Inflammatory macrophage (primary cell): Measurements from ENCODE around the gene OPRL1.

Experiments
- DNase-seq, 2 donors: peaks; one replicate each; pipeline ENCODE4 v3.0.0-alpha.2; 2020 to 2022

OPRL1 gene

DNA sequence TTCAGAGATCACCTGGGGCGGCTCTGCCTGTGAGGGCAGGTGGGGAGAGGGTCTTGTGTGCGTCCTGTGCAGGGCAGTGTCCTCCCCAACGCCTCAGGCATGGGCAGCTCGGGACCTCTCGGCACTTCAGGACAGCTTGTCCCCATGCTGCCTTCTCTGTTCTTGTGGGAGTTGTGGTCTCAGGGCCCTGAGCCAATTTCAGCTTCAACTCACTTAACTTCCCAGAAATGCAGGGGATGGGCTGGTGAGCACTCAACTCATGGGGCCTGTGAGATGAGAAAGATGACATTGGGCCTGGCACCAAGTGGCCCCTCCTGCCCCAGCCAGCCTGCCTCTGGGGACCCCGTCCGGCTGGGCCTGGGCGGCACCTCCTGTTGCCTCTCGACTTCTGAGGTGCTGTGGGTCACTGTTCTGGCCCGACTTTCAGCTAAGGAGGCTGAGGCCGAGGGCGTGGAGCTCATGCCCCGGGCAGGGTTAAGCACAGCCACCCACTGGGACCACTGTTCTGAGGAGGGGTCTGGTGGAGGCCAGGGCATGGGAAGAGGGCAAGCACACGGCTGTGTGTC is 7.3 kb upstream of the OPRL1 start:
- DNase-seq: no peak

DNA sequence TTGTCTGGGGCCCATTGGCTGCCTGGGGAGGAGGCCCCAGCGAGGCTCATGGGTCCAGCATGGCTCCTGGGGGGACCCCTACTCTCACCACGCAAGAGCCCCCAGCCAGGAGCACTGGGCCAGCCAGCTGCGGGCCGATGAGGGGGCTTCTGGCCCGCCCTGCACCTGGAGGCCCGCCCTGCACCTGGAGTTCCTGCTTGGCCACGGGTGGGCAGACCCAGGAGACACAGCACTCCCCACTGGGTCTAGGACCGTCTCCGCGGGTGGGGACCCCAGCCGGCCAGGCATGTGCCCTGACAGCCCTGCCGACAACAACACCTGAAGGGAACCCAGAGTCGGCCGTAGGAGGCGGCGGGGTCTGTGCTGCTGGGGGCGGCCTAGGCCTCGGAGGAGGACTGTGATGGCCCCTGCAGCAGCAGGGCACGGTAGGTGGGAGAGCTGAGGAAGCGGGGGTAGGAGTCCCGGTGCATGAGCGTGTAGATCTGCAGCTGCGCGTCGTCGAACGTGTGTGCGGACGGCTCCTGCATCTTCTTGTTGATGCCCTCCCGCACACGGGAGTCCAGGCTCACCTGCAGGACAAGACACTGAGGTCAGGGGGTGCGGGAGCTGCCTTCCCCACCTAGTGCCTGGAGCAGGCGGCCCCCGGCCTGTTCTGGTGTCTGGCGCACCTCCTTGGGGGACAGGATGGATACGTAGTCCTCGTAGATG is 6.3 kb upstream of the OPRL1 start:
- DNase-seq: no peak

DNA sequence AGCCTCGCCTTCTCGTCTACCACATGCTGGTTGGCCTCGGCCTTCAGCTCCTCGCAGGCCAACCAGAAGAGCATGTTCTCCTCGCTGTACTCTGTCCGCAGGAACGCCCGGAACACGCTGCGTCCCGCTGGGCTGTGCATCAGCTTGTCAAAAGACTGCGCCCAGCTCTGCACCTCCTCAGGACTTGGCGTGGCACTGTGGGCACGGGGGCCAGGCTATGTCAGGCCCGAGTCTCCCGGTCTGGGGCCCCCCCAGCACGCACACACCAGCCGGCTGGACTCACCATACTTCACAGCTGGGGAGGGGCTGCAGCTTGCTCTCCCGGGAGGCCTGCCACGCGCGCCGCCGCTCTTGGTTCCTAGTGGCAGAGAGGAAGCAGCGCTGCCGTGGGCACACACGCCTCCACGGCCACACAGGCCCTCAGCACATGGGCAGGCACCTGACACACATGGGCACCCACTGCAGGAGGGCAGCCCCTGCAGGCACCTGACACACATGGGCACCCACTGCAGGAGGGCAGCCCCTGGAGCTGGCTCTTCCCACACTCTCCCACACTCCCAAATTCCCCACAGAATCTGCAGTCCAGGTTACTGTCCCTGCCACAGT is 5.6 kb upstream of the OPRL1 start:
- DNase-seq: no peak

DNA sequence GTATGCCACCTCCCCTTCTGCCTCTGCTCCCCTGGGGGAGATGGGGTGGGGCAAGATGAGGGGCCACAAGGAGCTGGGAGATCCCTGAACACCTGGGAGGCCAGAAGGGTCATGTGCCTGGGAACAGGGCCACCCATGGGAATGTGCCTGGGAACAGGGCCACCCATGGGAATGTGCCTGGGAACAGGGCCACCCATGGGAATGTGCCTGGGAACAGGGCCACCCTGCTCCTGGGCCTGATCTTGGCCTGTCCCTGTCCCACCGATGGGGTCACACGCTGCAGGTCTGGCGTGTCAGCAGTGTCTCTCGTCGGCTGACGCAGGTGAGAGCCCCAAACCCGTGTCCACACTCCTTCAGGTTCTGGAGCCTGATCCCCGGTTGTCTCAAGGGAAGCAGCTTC is 4.9 kb upstream of the OPRL1 start:
- DNase-seq: no peak

DNA sequence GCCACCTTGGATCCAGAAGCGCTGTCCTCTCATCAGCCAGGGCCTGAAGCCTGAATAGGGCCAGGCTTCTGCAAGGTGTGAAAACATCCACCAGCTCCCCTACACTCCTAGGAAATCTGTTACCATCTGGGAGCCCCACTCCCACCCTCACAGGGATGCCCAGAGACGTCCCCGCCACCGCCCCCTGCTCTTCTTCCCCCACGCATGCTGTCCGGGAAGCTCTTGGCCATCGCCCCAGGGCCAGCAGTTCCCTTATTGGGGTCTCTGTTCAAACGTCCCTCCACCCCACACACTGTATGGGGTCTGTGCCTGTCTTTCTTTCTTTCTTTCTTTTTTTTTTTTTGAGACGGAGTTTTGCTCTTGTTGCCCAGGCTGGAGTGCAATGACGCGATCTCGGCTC is 4.3 kb upstream of the OPRL1 start:
- no peak for DNase-seq

DNA sequence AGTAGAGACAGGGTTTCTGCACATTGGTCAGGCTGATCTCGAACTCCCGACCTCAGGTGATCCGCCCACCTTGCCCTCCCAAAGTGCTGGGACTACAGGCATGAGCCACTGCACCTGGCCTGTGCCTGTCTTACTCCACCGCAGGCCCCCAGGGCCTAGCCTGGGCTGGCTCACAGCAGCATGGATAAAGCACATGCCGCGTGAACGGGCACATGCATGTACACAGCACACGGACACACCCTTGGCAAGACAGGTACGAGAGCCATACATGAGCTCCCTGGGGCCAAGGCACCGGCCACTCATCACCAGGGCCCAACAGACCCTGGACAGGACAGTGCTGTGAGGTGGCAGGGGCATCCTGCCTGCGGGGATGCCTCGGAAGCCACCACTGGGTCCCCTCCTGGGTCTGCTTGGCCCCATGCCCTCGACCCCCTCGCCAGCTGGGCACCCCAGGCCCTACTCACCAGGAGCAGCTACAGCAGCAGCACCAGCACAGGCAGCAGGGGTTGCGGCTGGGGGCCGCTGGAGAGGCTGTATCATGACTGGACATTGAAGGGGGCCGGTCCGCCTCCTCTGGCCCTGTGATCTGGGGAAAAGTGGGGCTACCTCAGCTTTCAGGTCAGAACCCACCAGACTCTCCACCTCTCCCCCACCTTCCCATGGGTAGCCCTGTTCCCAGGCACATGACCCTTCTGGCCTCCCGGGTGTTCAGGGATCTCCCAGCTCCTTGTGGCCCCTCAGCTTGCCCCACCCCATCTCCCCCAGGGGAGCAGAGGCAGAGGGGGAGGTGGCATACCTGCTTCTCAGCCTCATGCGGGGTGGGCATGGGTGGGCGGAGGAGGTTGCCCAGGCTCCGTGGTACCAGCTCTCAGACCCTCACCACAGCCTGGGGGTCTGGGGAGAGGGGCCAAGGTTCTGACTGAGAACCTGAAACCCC is 3.6 kb upstream of the OPRL1 start:
- no peak for DNase-seq

DNA sequence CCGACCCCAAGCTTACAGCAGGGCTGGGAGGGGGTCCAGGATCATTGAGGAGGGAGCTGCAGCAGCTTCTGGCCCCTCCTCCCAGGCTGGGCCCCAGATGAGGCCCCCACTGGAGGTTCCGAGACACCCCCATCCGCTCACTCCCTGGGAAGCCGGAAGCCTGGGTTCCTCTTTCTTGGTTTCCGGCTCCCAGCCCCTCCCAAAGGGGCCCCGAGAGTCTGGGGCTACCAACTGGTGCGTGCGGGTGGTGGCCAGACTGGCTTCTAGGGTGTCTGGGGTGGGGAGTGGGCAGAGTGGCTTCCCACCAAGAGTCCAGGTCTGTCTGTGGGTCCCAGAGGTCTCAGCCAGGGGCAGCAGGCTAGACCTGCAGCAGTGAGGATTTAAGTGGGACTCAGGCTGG is 2.8 kb upstream of the OPRL1 start:
- peak; percentile 59 to 74 for DNase-seq

DNA sequence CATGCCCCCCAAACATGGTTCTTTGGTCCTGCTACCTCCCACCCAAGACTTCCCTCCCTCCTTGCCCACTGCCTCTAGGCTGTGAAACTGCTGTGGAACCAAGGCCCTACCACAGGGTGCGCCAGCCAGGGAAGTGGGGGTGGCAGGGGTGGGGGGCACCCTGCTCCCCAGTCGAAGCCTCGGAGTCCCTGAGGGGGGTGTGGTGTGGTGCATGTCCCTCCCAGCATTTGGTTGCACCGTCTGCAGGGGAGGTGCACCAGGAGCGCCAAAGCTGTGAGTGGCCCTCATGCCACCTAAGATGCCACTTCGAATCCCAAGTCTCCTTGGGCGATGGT is 2.4 kb upstream of the OPRL1 start:
- DNase-seq: no peak

DNA sequence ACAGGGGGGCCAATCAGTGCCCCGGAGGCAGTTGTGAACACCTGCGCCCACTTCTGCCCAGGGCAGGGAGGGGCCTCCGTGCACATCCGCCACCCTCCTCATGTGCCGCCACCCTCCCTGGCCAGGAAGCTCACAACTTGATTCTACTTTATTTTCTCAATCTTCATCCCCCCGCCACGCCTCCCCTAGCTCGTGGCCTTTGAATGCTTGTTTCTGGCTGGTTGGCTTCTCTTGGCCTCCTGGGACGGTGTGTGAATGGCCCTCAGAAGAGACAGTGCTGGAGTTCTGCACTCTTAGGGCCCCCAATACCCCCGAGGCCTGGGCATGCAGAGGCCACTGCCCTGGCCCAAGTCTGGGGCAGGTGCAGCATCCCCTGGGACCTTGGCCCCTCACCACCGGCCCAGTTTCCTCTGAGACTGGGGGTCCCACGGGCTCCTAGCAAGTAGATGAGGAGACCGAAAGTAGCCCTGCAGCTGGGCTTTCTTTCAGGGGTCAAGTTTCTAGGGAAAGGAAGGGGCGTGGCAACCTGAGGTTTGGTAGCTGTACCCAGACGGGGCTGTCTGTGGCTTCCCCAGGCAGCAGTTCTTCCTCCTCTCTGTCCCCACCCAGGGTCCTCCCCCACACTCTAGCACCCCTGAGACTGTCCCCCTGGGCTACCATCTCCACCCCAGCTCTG is 1.9 kb upstream of the OPRL1 start:
- DNase-seq: peak; percentile 26 to 31

DNA sequence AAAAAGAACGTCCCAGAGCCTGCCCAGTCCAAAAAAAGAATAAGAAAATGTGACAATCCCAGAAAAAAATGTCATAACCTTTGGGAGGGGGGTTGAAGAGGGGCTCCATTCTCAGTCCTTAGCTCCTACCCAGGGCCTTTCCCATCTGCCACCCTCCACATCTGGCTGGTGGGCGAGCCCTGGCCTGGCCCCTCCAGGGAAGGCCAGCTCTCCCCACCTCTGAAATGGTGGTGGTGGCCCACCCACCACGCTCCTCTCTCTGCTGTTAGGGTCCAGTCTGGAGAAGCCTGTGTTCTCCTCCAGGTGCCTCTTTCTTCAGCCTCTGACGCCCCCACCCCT is 979 bp upstream of the OPRL1 start:
- DNase-seq: no peak

DNA sequence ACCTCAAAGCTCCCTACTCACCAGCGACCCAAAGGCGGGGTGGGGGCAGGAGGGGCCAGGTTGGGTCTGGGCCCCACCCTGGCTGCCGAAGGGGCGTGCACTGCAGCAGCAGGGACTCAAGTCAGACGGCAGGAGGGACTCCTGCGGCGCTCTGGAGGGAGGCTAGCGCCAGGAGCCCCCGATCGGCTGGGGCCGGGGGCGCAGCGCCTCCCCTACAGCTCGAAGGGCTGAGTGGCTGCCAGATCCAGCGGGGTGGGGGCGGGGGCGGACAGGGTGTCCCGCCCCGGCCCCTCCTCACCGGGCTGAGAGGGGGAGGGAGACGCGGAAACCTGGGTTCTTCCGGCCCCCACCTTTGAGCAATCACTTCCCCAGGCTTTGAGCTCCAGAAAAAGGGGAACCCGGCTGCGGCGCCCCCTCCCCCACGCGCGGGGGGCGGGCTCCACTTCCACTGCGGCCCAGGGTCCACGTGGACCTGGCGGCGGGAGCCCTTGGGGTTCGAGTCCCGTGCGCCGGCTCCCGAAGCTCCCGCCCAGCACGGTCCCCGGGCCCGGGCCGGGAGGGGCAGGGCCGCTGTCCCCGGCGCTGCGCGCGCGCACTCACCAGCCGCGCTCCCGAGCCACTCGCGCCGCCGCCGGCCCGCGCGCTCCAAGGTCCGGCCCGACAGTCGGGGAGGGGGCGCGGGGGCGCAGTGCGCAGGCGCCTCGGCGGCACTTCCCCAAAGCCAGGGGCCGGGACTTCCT is 439 bp upstream of the OPRL1 start, which contains the start of gene RGS19:
Gene RGS19, minus strand, starts transcription at position 246 of the 740 bp plus-strand sequence. CDS start 2,632 bp downstream, outside the sequence.
- DNase-seq: peak; percentile 94 to 97

DNA sequence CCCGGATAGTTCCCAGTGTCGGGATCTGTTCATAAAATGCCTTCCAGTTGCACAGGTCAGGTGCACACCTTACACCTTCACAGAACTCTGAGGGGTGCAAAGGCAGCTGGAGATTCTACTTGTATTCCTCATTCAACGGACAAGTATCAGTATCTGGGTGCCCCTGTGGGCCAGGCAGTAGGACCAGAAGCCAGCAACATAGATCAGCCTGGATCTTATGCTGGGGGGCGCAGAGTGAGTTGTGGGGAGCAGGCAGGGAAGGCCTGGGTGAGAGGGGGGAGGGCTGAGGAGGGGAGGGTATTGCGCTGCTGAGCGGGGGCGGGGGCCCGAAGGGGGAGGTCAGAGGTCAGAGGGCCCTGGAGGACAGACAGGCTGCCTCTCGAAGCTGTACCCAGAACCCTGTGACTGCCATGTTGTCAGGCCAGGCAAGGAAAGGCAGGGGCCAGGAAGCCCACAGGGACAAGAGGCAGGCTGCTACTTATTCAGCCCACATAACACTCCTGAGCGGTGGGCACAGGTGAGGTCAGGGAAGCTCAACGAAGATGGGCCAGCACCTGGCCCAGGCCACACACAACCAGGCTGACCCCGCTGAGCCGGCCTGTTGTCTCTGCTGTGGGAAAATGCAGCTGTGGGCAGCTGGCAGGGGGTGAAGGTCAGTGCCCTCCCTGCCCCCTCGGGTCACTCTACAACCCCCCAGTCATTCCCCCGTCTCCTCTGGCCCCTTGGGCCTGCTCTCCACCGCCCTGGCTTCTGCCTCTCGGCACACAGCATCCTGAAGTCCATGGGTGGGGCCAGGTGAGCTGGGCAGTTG is 1.1 kb downstream of the OPRL1 start:
- DNase-seq: no peak

DNA sequence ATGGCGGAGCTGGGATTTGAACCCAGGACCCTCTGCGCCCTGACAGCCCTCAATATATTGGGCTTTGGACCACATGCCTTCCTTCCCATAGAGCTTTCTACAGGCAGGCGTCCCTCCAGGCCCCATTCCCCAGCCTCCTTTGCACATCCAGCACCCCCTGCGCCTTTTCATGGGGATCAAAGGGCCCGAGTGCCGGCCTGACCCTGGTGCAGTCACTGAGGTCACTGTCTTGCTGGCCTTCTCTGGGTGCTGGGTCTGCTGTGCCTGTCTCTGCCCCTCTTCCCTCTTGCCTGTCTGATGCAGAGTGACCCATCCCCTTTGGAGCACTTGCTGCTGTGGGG is 1.7 kb downstream of the OPRL1 start:
- DNase-seq: no peak

DNA sequence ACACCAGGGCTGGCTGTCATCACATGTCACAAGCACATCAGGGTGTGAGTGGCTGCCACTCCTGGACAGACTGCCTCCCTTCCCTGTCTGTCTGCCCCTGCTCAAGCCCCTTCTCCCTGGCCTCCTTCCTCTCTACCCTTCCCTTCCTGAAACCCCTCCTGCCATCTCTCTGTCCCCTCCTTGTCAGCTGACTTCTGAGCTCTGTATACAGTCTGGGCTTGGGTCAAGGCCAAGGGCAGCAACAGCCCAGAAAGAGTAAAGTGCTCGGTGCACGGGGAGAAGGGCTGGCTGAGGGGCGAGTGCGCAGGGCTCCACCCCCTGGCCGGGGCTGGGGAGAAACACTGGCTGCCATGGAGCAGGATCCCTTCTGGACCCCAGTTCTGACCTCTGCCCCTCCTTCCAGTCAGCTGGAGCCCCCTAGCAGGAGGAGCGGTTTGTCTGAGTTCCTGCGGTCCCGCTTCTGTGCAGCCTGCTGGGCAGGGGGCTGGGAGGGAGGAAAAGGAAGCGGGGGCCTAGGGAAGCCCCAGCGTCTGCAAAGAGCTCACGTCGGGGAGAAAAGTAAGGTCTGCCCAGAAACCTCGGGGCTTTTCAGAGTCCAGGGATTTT is 2.3 kb downstream of the OPRL1 start:
- no peak for DNase-seq

DNA sequence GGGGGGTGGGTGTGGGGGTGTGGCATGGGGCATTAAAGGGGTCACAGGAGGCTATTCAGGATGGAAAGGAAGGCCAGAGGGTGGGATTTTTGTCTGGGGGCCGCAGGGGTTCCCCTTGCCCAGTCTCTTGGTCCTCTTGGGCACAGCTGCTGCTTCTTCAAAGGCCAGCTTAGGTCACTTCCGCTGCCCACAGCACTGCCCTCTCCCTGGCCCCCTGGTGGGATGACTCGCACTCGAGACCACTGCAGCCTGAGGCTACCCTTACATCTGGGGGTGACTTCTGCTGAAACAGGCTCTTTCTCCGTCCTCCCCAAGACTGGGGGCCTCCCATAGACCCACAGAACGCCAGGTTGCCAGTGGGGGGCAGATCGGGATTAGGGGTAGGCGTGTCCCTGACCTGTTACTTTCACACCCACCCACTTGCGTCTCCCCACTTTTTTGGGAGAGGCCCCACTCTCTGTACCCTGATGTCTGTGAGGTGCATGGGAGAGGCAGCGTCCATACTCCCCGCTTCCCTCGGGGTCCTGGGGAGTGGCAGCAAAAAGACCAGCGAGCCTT is 3.0 kb downstream of the OPRL1 start:
- DNase-seq: peak in 1 of 2 donors; percentile 32

DNA sequence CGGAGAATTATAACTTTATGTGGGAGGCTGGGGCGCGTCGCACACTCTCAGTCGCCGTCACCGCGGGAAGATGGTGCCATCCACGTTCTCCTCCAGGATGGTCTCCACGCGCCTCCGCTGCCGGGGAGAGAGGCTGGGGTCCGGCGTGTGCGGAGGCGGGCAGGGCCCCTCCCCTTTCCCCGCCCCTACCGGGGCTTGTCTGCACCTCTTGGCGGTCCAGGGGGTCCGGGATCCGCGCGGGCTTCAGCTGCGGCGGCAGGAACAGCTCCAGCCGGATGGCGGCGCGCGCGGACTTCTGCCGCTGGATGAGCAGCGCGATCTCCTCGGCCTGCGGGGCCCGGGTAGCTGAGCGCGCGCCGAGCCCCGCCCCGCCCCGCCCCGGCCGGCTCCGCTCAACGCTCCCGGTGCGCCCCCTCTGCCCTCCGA is 3.5 kb downstream of the OPRL1 start:
- peak; percentile 48 to 73 for DNase-seq

DNA sequence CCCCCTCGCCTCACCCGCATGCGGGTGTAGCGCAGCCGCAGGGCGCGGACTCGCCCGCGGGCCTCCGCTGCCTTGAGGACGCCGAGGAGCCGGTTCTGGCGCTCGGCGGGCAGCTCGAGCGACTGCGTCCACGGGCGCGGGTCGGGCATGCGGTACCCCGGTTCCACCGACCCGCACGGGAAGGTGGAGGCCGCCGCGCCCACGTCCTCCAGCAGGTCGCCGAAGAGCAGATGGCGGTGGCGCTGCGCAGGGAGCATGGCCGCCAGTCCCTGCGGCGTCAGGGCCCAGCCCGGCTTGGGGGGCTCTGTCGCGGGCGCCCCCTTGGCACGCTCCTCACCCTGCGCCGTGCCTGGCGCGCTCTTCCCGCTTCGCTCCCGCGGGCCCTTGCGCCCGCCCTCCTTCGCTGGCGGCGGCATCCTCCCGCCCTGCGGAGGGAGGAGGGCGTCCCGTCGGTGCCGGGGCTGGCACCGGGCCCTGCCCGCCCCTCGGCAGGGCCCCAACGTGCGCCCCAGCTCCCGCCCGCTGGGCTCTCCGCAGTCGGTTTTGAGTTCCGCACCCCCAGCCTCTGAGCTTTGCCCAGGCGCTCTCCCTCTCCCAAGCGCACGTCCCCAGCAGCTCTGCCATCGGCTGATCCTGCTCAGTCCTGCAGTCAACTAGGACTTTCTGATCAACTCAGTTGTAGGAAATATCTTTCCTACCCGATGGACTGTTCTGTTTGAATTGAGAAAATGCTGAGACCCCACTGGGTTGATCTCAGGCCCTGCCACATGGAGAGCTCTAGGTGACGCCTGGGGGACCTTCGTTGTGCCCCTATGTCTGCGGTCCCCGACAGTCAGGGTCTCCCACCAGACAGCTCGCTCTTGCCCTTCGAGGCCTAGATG is 4.2 kb downstream of the OPRL1 start, which contains the start of gene LKAAEAR1:
Gene LKAAEAR1, minus strand, starts transcription at position 595 of the 881 bp plus-strand sequence. Its CDS starts 179 bp downstream, at position 416.
- DNase-seq: no peak

DNA sequence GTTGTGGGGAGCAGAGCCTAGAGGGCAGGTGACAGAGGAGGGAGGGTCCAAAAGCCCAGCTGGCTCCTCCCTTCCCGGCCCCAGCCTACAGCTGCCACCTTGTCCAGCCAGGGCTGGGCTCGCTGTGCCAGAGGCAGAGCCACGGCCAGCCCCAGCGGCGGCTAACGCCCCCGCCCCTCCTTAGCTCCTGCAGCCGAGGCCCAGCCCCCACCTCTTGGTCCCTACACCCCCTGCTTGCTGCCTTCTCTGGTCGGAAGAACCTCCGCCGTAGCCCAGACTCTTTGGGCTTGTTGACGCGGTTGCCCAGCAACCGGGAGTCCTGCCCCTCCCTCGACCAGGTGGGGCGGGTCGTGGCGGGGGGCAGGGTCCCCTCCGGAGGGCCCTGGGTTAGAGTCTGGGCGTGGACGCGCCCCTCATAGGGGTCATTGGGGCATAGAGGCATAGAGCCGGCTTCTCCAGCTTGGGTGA is 4.8 kb downstream of the OPRL1 start:
- no peak for DNase-seq

DNA sequence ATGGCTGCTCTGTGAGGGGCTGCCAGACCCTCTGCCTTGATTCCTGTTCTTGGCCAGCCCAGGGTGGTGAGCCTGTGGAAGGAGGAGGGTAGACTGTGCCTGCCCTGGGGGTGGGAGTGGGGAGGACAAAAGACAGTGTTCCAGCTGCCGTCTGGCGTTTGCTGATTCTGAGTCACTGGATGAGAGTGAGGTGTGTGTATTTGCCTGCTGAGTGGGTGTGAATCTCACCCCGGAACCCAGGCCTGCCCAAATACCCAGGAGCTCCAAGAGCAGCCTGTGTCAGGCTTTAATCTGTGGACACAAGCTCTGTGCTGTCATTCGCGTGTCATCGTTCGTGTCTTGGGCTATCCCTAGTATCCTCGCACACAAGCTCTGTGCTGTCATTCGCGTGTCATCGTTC is 6.9 kb downstream of the OPRL1 start:
- no peak for DNase-seq
